Suprapubic skin (tissue), 4 donors: ENCODE results near the gene ANO9. TPM values are rescaled to one million over a fixed set of nuclear protein-coding genes. Genes with fewer than 3 reads are reported as not detected.

Source experiments
- DNase-seq, 2 donors: peaks; one replicate each; pipeline ENCODE4 v3.0.0-alpha.2; 2019; ENCODE audit warnings: low spot score in 2 of 2
- H3K27ac ChIP-seq: fragments of 200-600 bp; sonication (generic); one replicate; pipeline ENCODE4 v1.5.1; 2019
- H3K27me3 ChIP-seq: fragments of 200-600 bp; sonication (generic); one replicate; pipeline ENCODE4 v1.5.1; 2019
- H3K36me3 ChIP-seq: fragments of 200-600 bp; sonication (generic); one replicate; pipeline ENCODE4 v1.5.1; 2019
- H3K4me1 ChIP-seq: fragments of 200-600 bp; sonication (generic); one replicate; pipeline ENCODE4 v1.5.1; 2019
- H3K4me3 ChIP-seq: fragments of 200-600 bp; sonication (generic); one replicate; pipeline ENCODE4 v1.5.1; 2019; ENCODE audit warnings: mild to moderate bottlenecking
- H3K9me3 ChIP-seq: fragments of 200-600 bp; sonication (generic); one replicate; pipeline ENCODE4 v1.5.1; 2019
- CTCF ChIP-seq, 2 donors: fragments of 200-600 bp in 1 of 2; fragments of 450-650 bp in 1 of 2; sonication (generic) in 1 of 2; IDR thresholded peaks; one replicate each; pipeline ENCODE4 v1.5.1; 2016 to 2019; ENCODE audit warnings: antibody characterized with exemption in 2 of 2, mild to moderate bottlenecking in 1 of 2, moderate library complexity in 1 of 2
- EP300 ChIP-seq: sonication (generic); formaldehyde crosslinking; IDR thresholded peaks from one replicate; pipeline ENCODE4 v1.6.1; 2017; ENCODE audit warnings: antibody characterized with exemption
- POLR2A ChIP-seq, 2 donors: fragments of 450-650 bp; IDR thresholded peaks; one replicate each; pipeline ENCODE4 v1.6.1; 2017; ENCODE audit warnings: antibody characterized with exemption in 2 of 2, mild to moderate bottlenecking in 2 of 2, moderate library complexity in 2 of 2
- POLR2AphosphoS5 ChIP-seq, 3 donors: sonication (generic); formaldehyde crosslinking; IDR thresholded peaks; one replicate each; pipeline ENCODE4 v1.6.1; 2017; ENCODE audit warnings: antibody characterized with exemption in 3 of 3
- WGBS: methylation state at CpG from one replicate; pipeline ENCODE4 v1.1.5; 2018; 5-methylcytosine and 5-hydroxymethylcytosine counted together
- total RNA-seq, 4 donors: library from RNA; depleted of rRNA; stranded (reverse); fragments of >200 nt; gene quantifications; one replicate each; pipeline ENCODE4 v1.1.0, GENCODE V29; 2016

ANO9 gene
- total RNA-seq, 4 donors from 2014 or later, result 76.8 to 166 (median 103) TPM

- no peak overlapping the region for H3K27ac ChIP-seq
- H3K36me3 ChIP-seq, result peaks cover 23% of the 10 kb centered on the region
- H3K27me3 ChIP-seq, result no peaks in the 10 kb centered on the region
- TF ChIP-seq POLR2AphosphoS5 (IDR thresholded peaks at IDR 0.05), result no peak
- TF ChIP-seq POLR2A (IDR thresholded peaks at IDR 0.05), result no peak
- TF ChIP-seq EP300, result no peak
- TF ChIP-seq CTCF (IDR thresholded peaks at IDR 0.05), result no peak
- no peaks in the 10 kb centered on the region for H3K9me3 ChIP-seq
- peaks cover 15% of the 10 kb centered on the region for H3K4me1 ChIP-seq
- 80% methylated on average over 23 of the region's 23 CpGs for WGBS
- H3K4me3 ChIP-seq, result no peak overlapping the region
- no peak for DNase-seq
Observed at GRCh38 chr11:455566-456147, 13.8 kb upstream of the ANO9 start.

GRCh38 chr11:454801-455565 is 13.2 kb upstream of the ANO9 start:
- Histone ChIP-seq H3K27ac (no peak overlapping the region), H3K4me1 (peaks cover 17% of the 10 kb centered on the region), H3K9me3 (no peaks in the 10 kb centered on the region), H3K36me3 (peaks cover 21% of the 10 kb centered on the region), H3K4me3 (no peak overlapping the region), H3K27me3 (no peaks in the 10 kb centered on the region)
- DNase-seq, result no peak
- TF ChIP-seq CTCF (IDR thresholded peaks at IDR 0.05), result no peak
- no peak for TF ChIP-seq EP300
- no peak for TF ChIP-seq POLR2A (IDR thresholded peaks at IDR 0.05)
- TF ChIP-seq POLR2AphosphoS5 (IDR thresholded peaks at IDR 0.05), result no peak
- WGBS, result 85% methylated on average over 5 of the region's 14 CpGs

GRCh38 chr11:454043-454442 is 12.2 kb upstream of the ANO9 start:
- no peak for TF ChIP-seq POLR2A (IDR thresholded peaks at IDR 0.05)
- no peak for TF ChIP-seq POLR2AphosphoS5 (IDR thresholded peaks at IDR 0.05)
- TF ChIP-seq EP300, result no peak
- no peak for TF ChIP-seq CTCF (IDR thresholded peaks at IDR 0.05)
- Histone ChIP-seq H3K4me3 (no peak overlapping the region), H3K36me3 (peaks cover 21% of the 10 kb centered on the region), H3K9me3 (no peaks in the 10 kb centered on the region), H3K27ac (no peak overlapping the region), H3K27me3 (no peaks in the 10 kb centered on the region), H3K4me1 (peaks cover 26% of the 10 kb centered on the region)
- DNase-seq, result no peak
- WGBS, result 90% methylated on average over 9 of the region's 9 CpGs

GRCh38 chr11:453564-453963 is 11.8 kb upstream of the ANO9 start:
- no peak for TF ChIP-seq POLR2A (IDR thresholded peaks at IDR 0.05)
- no peak for TF ChIP-seq CTCF (IDR thresholded peaks at IDR 0.05)
- TF ChIP-seq POLR2AphosphoS5 (IDR thresholded peaks at IDR 0.05), result no peak
- TF ChIP-seq EP300, result no peak
- H3K4me1 ChIP-seq, result peaks cover 31% of the 10 kb centered on the region
- H3K36me3 ChIP-seq, result peaks cover 21% of the 10 kb centered on the region
- H3K4me3 ChIP-seq, result no peak overlapping the region
- DNase-seq, result no peak
- 85% methylated on average over 4 of the region's 13 CpGs for WGBS
- H3K9me3 ChIP-seq, result no peaks in the 10 kb centered on the region
- no peak overlapping the region for H3K27ac ChIP-seq
- no peaks in the 10 kb centered on the region for H3K27me3 ChIP-seq

- 96% methylated on average over 14 of the region's 19 CpGs for WGBS
- Histone ChIP-seq H3K9me3 (no peaks in the 10 kb centered on the region), H3K36me3 (peaks cover 21% of the 10 kb centered on the region), H3K27ac (no peak overlapping the region), H3K27me3 (no peaks in the 10 kb centered on the region), H3K4me3 (no peak overlapping the region), H3K4me1 (peaks cover 36% of the 10 kb centered on the region)
- DNase-seq, result no peak
- TF ChIP-seq EP300, result no peak
Observed at GRCh38 chr11:452916-453527, 11.2 kb upstream of the ANO9 start.
